ENCODE measurements around the gene KIF21B.
"Not testable (repeated sequence)": the region's sequence is repeated elsewhere in the genome, so short reads cannot be mapped to it uniquely, and the experiment has no call there.

Gene KIF21B

DNA sequence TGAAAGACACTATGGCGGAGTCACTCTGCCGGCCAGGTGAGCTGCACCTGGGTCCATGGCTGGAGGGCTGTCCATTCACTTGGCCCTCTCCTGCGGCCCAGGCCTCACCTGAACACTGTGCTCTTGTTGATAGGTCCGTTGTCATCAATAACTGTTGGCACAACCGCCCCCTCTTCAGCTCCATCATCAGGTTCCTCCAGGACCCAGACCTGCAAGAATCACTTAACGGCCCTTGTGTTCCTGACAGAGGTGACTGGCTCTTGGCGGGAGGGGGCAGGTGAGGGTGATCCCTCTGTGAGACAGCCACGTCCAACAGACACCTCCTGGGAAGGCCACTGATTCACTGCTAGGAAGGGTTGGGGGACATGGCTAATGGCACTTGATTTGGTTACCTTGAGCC lies 73.9 kb downstream of the KIF21B start:
- H3K27me3 ChIP-seq (ENCODE audit: low read depth, low read length) = no peaks in the 10 kb centered on the region
- no peaks in the 10 kb centered on the region for H3K36me3 ChIP-seq (ENCODE audit: control insufficient read depth in 1 of 2, insufficient read depth in 2 of 2, low read length in 2 of 2)
- H3K4me1 ChIP-seq (ENCODE audit: control insufficient read depth in 1 of 2, insufficient read depth in 2 of 2, low read length in 2 of 2) = no peaks in the 10 kb centered on the region
- no peak overlapping the region for H3K27ac ChIP-seq (ENCODE audit: low read length)
- no peak overlapping the region for H3K4me3 ChIP-seq (ENCODE audit: low read depth in 1 of 2, low read length in 2 of 2)
- H3K9me3 ChIP-seq (ENCODE audit: control insufficient read depth in 1 of 2, low read length in 2 of 2) = peaks cover 3 to 9% of the 10 kb centered on the region in 2 donors

DNA sequence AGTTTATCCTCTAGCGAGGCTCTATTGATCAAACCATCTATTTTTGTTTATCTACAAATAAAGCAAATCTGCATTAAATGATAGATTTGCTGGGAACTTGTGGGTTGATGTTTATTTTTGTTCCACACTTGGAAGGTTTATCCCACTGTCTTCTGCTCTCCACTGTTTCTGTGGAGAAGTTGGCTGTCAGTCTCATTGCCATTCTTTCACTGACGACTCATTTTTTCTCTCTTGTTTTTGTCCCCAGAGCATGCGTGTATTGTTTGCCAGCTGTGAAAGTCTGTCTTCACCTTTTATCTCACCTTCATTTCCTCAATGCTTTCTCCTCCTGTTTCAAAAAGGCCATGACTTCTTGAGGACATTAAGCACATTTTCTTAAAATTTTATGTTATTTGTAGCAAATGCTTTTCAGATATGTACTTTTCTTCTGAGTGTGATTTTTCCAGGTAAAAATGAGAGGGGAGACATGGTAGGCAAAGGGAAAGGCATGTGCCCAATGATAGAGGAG lies 76.4 kb downstream of the KIF21B start:
- H3K27me3 ChIP-seq (ENCODE audit: low read depth, low read length) = no peaks in the 10 kb centered on the region
- no peak overlapping the region for H3K27ac ChIP-seq (ENCODE audit: low read length)
- no peaks in the 10 kb centered on the region for H3K36me3 ChIP-seq (ENCODE audit: control insufficient read depth in 1 of 2, insufficient read depth in 2 of 2, low read length in 2 of 2)
- no peak overlapping the region for H3K4me3 ChIP-seq (ENCODE audit: low read depth in 1 of 2, low read length in 2 of 2)
- H3K4me1 ChIP-seq (ENCODE audit: control insufficient read depth in 1 of 2, insufficient read depth in 2 of 2, low read length in 2 of 2) = no peaks in the 10 kb centered on the region
- peaks cover 3 to 9% of the 10 kb centered on the region in 2 donors for H3K9me3 ChIP-seq (ENCODE audit: control insufficient read depth in 1 of 2, low read length in 2 of 2)

DNA sequence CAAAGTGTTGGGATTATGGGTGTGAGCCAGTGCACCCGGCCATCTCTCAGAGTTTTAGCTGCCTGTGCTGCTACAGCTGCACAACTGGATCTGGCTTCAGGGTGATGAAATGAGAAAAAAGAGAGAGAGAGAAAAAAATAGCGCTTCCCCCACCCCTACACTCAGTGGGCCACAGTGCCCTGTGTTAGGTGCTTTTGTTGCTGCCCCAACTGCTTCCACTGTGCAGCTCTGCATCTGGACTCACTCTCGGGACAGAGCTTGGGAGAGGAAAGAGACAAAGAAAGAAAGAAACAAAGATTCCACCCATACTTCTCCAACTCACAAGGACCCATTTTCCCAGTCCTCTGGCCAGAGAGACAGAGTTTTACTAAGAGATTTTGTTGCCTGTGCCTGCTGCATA lies 78.4 kb downstream of the KIF21B start:
- no peaks in the 10 kb centered on the region for H3K27me3 ChIP-seq (ENCODE audit: low read depth, low read length)
- H3K36me3 ChIP-seq (ENCODE audit: control insufficient read depth in 1 of 2, insufficient read depth in 2 of 2, low read length in 2 of 2) = no peaks in the 10 kb centered on the region
- H3K9me3 ChIP-seq (ENCODE audit: control insufficient read depth in 1 of 2, low read length in 2 of 2) = peaks cover 3 to 12% of the 10 kb centered on the region in 2 donors
- no peaks in the 10 kb centered on the region for H3K4me1 ChIP-seq (ENCODE audit: control insufficient read depth in 1 of 2, insufficient read depth in 2 of 2, low read length in 2 of 2)
- no peak overlapping the region for H3K27ac ChIP-seq (ENCODE audit: low read length)
- H3K4me3 ChIP-seq (ENCODE audit: low read depth in 1 of 2, low read length in 2 of 2) = no peak overlapping the region

DNA sequence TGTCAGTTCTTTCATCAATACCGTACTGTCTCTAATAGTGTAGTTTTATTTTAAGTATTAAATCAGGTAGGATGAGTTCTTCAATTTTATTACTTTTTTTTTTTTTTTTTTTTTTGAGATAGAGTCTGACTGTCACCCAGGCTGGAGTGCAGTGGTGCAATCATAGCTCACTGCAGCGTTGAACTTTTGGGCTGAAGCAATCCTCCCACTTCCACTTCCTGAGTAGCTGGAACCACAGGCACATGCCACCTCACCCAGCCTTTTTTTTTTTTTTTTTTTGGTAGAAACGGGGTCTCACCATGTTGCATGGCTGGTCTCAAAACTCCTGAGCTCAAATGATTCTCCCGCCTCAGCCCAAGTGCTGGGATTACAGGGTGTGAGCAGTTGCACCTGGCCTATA lies 84.6 kb downstream of the KIF21B start:
- no peaks in the 10 kb centered on the region for H3K27me3 ChIP-seq (ENCODE audit: low read depth, low read length)
- H3K36me3 ChIP-seq (ENCODE audit: control insufficient read depth in 1 of 2, insufficient read depth in 2 of 2, low read length in 2 of 2) = no peaks in the 10 kb centered on the region
- H3K27ac ChIP-seq (ENCODE audit: low read length) = no peak overlapping the region
- peaks cover 0 to 3% of the 10 kb centered on the region in 2 donors for H3K9me3 ChIP-seq (ENCODE audit: control insufficient read depth in 1 of 2, low read length in 2 of 2)
- no peak overlapping the region for H3K4me3 ChIP-seq (ENCODE audit: low read depth in 1 of 2, low read length in 2 of 2)
- H3K4me1 ChIP-seq (ENCODE audit: control insufficient read depth in 1 of 2, insufficient read depth in 2 of 2, low read length in 2 of 2) = no peaks in the 10 kb centered on the region

DNA sequence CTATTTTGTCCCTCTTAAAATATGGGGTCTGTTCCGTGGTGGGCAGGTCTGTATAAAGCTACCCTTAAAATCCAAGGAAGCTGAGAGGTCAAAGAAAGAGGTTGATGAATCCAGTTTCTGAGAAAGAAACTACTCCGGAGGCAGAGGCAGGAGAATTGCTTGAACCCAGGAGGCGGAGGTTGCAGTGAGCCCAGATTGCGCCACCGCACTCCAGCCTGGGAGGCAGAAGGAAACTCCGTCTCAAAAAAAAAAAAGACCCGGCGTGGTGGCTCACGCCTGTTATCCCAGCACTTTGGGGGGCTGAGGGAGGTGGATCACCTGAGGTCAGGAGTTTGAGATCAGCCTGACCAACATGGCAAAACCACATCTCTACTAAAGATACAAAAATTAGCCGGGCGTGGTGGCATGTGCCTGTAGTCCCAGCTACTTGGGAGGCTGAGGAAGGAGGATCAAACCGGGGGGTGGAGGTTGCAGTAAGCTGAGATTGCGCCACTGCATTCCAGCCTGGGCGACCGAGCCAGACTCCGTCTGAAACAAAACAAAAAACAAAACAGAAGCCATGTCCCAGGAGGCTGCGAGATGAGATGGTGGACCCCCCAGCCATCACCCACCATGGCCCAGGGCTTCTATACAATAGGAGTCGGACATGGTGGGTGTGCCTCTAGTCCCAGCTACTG lies 88.1 kb downstream of the KIF21B start:
- H3K9me3 ChIP-seq (ENCODE audit: control insufficient read depth in 1 of 2, low read length in 2 of 2); H3K27me3 ChIP-seq (ENCODE audit: low read depth, low read length); H3K4me3 ChIP-seq (ENCODE audit: low read depth in 1 of 2, low read length in 2 of 2); H3K27ac ChIP-seq (ENCODE audit: low read length); H3K36me3 ChIP-seq (ENCODE audit: control insufficient read depth in 1 of 2, insufficient read depth in 2 of 2, low read length in 2 of 2); H3K4me1 ChIP-seq (ENCODE audit: control insufficient read depth in 1 of 2, insufficient read depth in 2 of 2, low read length in 2 of 2): not testable (repeated sequence)

DNA sequence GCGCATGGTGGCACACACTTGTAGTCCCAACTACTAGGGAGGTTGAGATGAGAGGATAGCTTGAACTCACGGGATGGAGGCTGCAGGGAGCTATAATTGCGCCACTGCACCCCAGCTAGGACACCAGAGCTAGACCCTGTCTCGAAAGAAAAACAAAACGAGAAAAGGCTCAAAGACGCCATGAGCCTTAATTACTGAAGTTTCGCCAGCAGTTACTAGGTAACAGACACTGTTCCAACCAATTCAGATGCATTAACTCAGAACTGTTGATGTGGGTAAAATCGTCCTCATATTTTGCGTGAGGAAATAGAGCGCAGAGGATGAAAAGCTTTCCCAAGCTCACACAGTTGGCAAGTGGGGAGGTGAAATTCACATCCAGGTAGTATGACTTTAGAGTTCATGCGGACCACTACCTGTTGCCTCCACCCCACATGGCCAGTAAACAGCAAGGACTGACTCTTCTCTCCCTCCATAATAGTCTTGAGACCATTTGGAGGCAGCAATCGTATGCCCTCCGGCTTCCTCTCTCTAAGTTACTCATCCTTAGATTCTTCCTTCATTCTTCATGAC lies 88.8 kb downstream of the KIF21B start:
- no peak overlapping the region for H3K27ac ChIP-seq (ENCODE audit: low read length)
- no peaks in the 10 kb centered on the region for H3K36me3 ChIP-seq (ENCODE audit: control insufficient read depth in 1 of 2, insufficient read depth in 2 of 2, low read length in 2 of 2)
- H3K9me3 ChIP-seq (ENCODE audit: control insufficient read depth in 1 of 2, low read length in 2 of 2) = peaks cover 0 to 3% of the 10 kb centered on the region in 2 donors
- H3K4me1 ChIP-seq (ENCODE audit: control insufficient read depth in 1 of 2, insufficient read depth in 2 of 2, low read length in 2 of 2) = no peaks in the 10 kb centered on the region
- no peaks in the 10 kb centered on the region for H3K27me3 ChIP-seq (ENCODE audit: low read depth, low read length)
- no peak overlapping the region for H3K4me3 ChIP-seq (ENCODE audit: low read depth in 1 of 2, low read length in 2 of 2)

DNA sequence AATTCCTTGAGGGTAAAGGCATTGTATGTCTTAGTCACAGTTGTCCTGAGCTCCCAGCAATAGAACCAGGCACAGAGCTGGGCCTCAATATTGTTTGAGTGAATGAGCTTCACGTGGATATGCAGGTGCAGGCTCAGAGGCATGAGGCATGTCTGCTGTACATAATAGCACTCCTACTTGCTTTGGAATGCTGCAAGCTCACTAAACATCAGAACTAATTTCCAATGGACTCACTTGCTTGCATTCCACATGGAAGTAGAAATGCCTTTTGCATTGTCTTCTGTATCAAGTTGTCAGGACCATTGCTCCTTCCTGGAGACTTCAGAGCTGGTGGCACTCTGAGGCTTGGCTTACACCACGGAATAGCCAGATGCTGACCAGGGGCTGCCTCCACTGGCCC lies 91.7 kb downstream of the KIF21B start:
- H3K9me3 ChIP-seq (ENCODE audit: control insufficient read depth in 1 of 2, low read length in 2 of 2) = peaks cover 0 to 3% of the 10 kb centered on the region in 2 donors
- no peak overlapping the region for H3K27ac ChIP-seq (ENCODE audit: low read length)
- no peaks in the 10 kb centered on the region for H3K4me1 ChIP-seq (ENCODE audit: control insufficient read depth in 1 of 2, insufficient read depth in 2 of 2, low read length in 2 of 2)
- H3K27me3 ChIP-seq (ENCODE audit: low read depth, low read length) = no peaks in the 10 kb centered on the region
- H3K4me3 ChIP-seq (ENCODE audit: low read depth in 1 of 2, low read length in 2 of 2) = no peak overlapping the region
- no peaks in the 10 kb centered on the region for H3K36me3 ChIP-seq (ENCODE audit: control insufficient read depth in 1 of 2, insufficient read depth in 2 of 2, low read length in 2 of 2)

DNA sequence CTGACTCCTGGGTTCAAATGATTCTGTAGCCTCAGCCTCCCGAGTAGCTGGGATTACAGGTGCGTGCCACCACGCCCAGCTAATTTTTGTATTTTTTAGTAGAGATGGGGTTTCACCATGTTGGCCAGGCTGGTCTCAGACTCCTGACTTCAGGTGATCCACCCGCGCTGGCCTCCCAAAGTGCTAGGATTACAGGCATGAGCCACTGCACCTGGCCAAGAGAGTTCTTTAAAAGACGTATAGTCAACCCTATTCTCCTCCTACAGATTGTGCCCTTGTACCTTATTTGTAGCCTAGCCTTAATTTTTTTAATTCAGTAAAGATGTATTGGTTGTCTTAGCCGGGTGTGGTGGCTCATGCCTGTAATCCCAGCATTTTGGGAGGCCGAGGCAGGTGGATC lies 93.2 kb downstream of the KIF21B start:
- H3K4me3 ChIP-seq (ENCODE audit: low read depth in 1 of 2, low read length in 2 of 2); H3K27me3 ChIP-seq (ENCODE audit: low read depth, low read length); H3K4me1 ChIP-seq (ENCODE audit: control insufficient read depth in 1 of 2, insufficient read depth in 2 of 2, low read length in 2 of 2); H3K36me3 ChIP-seq (ENCODE audit: control insufficient read depth in 1 of 2, insufficient read depth in 2 of 2, low read length in 2 of 2); H3K27ac ChIP-seq (ENCODE audit: low read length); H3K9me3 ChIP-seq (ENCODE audit: control insufficient read depth in 1 of 2, low read length in 2 of 2): not testable (repeated sequence)

DNA sequence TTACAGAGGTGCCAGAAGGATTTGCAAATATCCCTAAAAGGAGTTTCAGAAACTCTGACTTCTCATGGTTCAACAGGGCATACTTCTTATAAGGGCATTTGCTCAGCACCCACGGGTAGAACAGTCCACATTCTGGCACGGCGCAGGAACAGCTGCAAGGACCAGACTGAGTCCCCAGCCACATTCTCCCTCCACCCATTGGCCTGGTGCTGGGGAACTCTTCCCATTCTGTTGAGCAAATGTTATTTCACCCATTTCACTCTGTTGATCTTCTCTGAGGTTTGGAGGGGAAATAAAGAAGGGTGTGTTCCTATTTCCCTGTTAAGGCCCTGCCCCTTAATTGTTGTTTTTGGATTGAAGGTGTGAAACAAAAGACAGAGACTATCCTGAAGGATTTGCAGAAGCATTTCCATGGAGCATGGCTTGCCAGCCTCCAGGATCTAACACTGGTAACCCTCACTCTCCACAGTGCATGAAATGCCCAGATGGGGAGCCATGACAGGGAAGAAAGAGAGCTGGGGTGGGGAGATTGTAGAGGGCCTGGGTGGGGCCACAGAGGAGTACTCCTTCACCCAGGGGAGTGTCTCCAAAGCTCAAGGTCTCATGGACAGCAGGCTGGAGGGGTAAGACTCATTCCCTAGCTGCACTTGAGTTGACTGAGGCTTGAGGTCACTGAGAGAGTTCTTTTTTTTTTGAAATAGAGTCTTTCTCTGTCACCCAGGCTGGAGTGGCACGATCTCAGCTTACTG lies 93.8 kb downstream of the KIF21B start:
- H3K4me3 ChIP-seq (ENCODE audit: low read depth in 1 of 2, low read length in 2 of 2) = no peak overlapping the region
- H3K4me1 ChIP-seq (ENCODE audit: control insufficient read depth in 1 of 2, insufficient read depth in 2 of 2, low read length in 2 of 2) = no peaks in the 10 kb centered on the region
- no peaks in the 10 kb centered on the region for H3K36me3 ChIP-seq (ENCODE audit: control insufficient read depth in 1 of 2, insufficient read depth in 2 of 2, low read length in 2 of 2)
- no peak overlapping the region for H3K27ac ChIP-seq (ENCODE audit: low read length)
- peaks cover 0 to 3% of the 10 kb centered on the region in 2 donors for H3K9me3 ChIP-seq (ENCODE audit: control insufficient read depth in 1 of 2, low read length in 2 of 2)
- H3K27me3 ChIP-seq (ENCODE audit: low read depth, low read length) = no peaks in the 10 kb centered on the region

DNA sequence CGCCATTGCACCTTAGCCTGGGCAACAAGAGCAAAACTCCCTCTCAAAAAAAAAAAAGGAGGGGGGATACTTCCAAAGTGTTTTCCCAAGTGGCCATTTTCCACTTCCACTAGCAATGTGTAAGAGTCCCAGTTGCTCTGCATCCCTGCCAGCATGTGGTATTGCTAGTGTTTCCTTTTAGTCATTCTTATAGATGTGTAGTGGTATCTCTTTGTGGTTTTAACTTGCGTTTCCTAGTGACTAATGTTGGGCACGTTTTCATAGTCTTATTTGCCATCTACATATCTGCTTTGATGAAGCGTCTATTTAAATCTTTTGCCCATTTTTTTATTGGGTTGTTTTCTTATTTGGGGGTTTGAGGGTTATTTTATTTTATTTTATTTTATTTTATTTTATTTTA lies 97.7 kb downstream of the KIF21B start:
- H3K4me1 ChIP-seq (ENCODE audit: control insufficient read depth in 1 of 2, insufficient read depth in 2 of 2, low read length in 2 of 2) = no peaks in the 10 kb centered on the region
- no peak overlapping the region for H3K27ac ChIP-seq (ENCODE audit: low read length)
- H3K9me3 ChIP-seq (ENCODE audit: control insufficient read depth in 1 of 2, low read length in 2 of 2) = no peaks in the 10 kb centered on the region
- H3K36me3 ChIP-seq (ENCODE audit: control insufficient read depth in 1 of 2, insufficient read depth in 2 of 2, low read length in 2 of 2) = no peaks in the 10 kb centered on the region
- no peak overlapping the region for H3K4me3 ChIP-seq (ENCODE audit: low read depth in 1 of 2, low read length in 2 of 2)
- H3K27me3 ChIP-seq (ENCODE audit: low read depth, low read length) = no peaks in the 10 kb centered on the region

DNA sequence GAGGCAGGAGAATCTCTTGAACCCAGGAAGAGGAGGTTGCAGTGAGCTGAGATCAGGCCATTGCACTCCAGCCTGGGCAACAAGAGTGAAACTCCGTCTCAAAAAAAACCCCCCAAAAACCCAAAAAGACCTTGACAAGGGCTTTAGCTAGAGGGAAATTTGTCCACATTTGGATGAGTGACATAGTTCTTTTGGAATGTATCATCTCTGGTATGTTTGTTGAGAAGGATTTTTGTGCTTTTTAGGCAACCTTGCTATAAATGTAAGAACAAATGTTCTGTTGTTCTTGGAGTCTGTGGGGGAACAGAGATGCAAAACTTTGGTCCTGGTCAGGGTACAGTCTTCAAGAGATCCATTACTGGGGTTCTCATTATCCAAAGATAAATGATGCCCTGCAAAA lies 99.9 kb downstream of the KIF21B start:
- Histone ChIP-seq H3K4me1 (ENCODE audit: control insufficient read depth in 1 of 2, insufficient read depth in 2 of 2, low read length in 2 of 2) (no peaks in the 10 kb centered on the region), H3K36me3 (ENCODE audit: control insufficient read depth in 1 of 2, insufficient read depth in 2 of 2, low read length in 2 of 2) (no peaks in the 10 kb centered on the region), H3K9me3 (ENCODE audit: control insufficient read depth in 1 of 2, low read length in 2 of 2) (no peaks in the 10 kb centered on the region), H3K27me3 (ENCODE audit: low read depth, low read length) (no peaks in the 10 kb centered on the region), H3K4me3 (ENCODE audit: low read depth in 1 of 2, low read length in 2 of 2) (no peak overlapping the region), H3K27ac (ENCODE audit: low read length) (no peak overlapping the region)
